ENCODE measurements around the gene TOMT.

- no peak for TF ChIP-seq CREM (CRISPR knock-in tag; IDR thresholded peaks at IDR 0.05)
- TF ChIP-seq, protein P1, sequence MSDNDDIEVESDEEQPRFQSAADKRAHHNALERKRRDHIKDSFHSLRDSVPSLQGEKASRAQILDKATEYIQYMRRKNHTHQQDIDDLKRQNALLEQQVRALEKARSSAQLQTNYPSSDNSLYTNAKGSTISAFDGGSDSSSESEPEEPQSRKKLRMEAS (CRISPR knock-in tag; IDR thresholded peaks at IDR 0.05) = no peak
Measured at GRCh38 chr11:72144807-72145565, 39.3 kb downstream of the TOMT start.
